Keratinocyte (primary cell): ENCODE data around the gene ALS2.

ENCODE experiments used
- CTCF ChIP-seq, 3 experiments: IDR thresholded peaks in 1 of 3; conservative IDR thresholded peaks in 1 of 3; optimal IDR thresholded peaks in 1 of 3; 2 replicates in 2 of 3; 3 replicates in 1 of 3; pipeline versions ENCODE3 to v1.5.1; 2011; ENCODE audit warnings: low read length in 3 of 3, mild to moderate bottlenecking in 3 of 3, moderate library complexity in 2 of 3, control low read depth in 1 of 3, inconsistent platforms in 1 of 3; ENCODE audit not compliant: insufficient read depth in 2 of 3; ENCODE audit errors: extremely low read depth in 1 of 3
- EZH2 ChIP-seq: IDR thresholded peaks from one replicate; pipeline ENCODE4 v1.6.1; 2012; ENCODE audit warnings: inconsistent platforms, mild to moderate bottlenecking, low read length, moderate library complexity

GRCh38 chr2:201734111-201734510 lies 46.6 kb downstream of the ALS2 start:
- TF ChIP-seq CTCF (optimal IDR thresholded peaks at IDR 0.05 in 1 of 3, IDR thresholded peaks at IDR 0.05 in 1 of 3, conservative IDR thresholded peaks at IDR 0.05 in 1 of 3; ENCODE audit: extremely low read depth in 1 of 3, insufficient read depth in 2 of 3, low read length in 3 of 3) = no peak
- TF ChIP-seq EZH2 = no peak
